ENCODE measurements around the gene FRRS1. TPM values are rescaled to one million over a fixed set of nuclear protein-coding genes. Genes with fewer than 3 reads are reported as not detected.

FRRS1 gene
- total RNA-seq, 1 donor from 2014 or later, result 1.2 TPM

DNA sequence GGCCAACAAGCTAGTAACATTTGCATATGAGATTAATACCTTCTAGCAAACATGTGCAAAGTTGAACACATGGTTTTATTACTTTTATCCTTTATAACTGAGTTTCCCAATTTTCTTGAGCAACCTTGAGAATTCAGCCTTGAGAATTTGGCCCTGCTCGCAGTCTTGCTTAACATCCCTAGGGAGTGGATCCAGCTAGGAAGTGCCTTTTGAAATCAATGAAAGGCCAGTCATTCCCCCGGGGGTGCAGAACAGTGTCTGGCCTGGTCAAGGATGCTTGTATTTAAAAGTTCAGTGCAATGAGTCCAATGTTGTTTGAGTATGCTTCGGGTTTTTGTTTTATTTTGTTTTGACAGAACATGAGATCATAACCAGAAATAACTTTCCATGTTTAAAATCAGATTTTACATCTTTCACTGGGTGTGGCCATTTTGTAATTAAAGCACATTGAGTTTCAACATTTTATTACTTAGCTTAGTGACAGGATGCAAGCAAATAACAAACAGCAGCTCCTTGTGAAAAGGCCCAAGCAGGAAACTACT lies 103.8 kb downstream of the FRRS1 start:
- no peak overlapping the region for H3K4me3 Mint-ChIP-seq (ENCODE audit: low read depth)

DNA sequence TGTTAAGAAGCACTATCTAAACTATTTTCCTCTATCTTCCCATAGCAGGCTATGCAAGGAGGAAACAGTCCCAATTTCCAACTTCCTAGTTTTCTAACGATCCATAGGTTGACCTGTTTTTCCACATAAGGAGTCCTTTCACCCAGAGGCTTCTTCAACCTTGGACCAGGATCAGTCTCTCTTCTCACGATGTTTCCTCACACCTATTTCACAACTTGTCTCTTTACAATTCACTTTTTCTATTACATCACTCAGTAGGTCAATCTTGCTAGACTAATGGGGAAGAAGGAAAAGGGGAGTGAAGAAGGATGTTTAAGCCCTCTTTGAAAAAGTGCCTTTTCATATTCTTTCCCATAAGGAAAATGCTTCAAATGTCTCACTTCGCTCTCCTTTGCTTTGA lies 104.7 kb downstream of the FRRS1 start:
- no peak overlapping the region for H3K4me3 Mint-ChIP-seq (ENCODE audit: low read depth)
- intact Hi-C loops (cut with micrococcal nuclease), result no loop called here
- H3K9me3 Mint-ChIP-seq, result no peaks in the 10 kb centered on the region
- H3K4me1 Mint-ChIP-seq (ENCODE audit: low read depth), result no peaks in the 10 kb centered on the region
- no peak overlapping the region for H3K27ac Mint-ChIP-seq
- peaks cover 15% of the 10 kb centered on the region for H3K27me3 Mint-ChIP-seq (ENCODE audit: low read depth)
- no peaks in the 10 kb centered on the region for H3K36me3 Mint-ChIP-seq (ENCODE audit: low read depth)
- DNase-seq (ENCODE audit: low spot score), result no peak

More for the DNA sequence above, 103.8 kb downstream of the FRRS1 start:
- no peaks in the 10 kb centered on the region for H3K4me1 Mint-ChIP-seq (ENCODE audit: low read depth)
- intact Hi-C loops (cut with micrococcal nuclease), result no loop called here
- peaks cover 17% of the 10 kb centered on the region for H3K27me3 Mint-ChIP-seq (ENCODE audit: low read depth)
- H3K36me3 Mint-ChIP-seq (ENCODE audit: low read depth), result no peaks in the 10 kb centered on the region
- H3K27ac Mint-ChIP-seq, result no peak overlapping the region
- no peaks in the 10 kb centered on the region for H3K9me3 Mint-ChIP-seq
- DNase-seq (ENCODE audit: low spot score), result no peak

DNA sequence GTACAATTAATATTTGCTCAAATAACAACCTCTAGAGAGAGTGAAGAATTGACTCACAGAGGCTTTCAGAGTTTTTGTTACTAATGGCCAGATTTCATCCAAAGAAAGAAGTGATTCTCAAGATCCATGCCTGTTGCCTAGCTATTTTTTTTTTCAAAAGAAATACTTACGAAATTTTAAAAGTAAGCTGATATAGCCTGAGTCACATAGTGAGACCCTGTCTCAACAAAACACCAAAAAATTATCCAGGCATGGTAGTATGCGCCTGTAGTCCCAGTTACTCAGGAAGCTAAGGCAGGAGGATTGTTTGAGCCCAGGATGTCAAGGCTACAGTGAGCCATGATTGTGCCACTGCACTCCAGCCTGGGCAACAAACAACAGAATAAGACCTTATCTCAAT lies 105.9 kb downstream of the FRRS1 start:
- H3K27ac Mint-ChIP-seq, result no peak overlapping the region
- DNase-seq (ENCODE audit: low spot score), result no peak
- no peaks in the 10 kb centered on the region for H3K36me3 Mint-ChIP-seq (ENCODE audit: low read depth)
- intact Hi-C loops (cut with micrococcal nuclease), result no loop called here
- H3K27me3 Mint-ChIP-seq (ENCODE audit: low read depth), result peaks cover 11% of the 10 kb centered on the region
- H3K4me3 Mint-ChIP-seq (ENCODE audit: low read depth), result no peak overlapping the region
- no peaks in the 10 kb centered on the region for H3K9me3 Mint-ChIP-seq
- no peaks in the 10 kb centered on the region for H3K4me1 Mint-ChIP-seq (ENCODE audit: low read depth)

DNA sequence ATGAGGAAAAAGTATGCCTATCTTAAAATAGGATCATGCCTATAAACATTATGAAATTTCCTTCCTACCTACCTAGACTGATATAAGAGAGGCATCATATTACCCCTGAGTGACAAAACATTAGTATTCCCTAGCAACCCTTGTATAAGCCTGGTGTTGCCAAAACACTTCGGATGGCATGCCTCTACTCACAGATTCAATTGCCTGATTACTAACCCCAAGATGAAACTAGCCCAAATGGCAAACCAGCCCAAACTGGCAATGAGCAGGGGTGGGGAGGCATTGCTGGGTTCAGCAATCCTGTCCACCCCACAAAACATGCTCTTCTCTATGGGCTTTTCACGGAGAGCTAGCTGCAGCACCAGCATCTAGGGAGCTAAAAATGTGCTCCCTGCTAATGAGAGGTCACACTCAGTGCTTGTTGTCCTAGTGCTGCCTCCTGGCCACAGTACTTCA lies 106.7 kb downstream of the FRRS1 start:
- no peak overlapping the region for H3K27ac Mint-ChIP-seq
- no peaks in the 10 kb centered on the region for H3K4me1 Mint-ChIP-seq (ENCODE audit: low read depth)
- no peaks in the 10 kb centered on the region for H3K36me3 Mint-ChIP-seq (ENCODE audit: low read depth)
- intact Hi-C loops (cut with micrococcal nuclease), result no loop called here
- H3K9me3 Mint-ChIP-seq, result no peaks in the 10 kb centered on the region
- DNase-seq (ENCODE audit: low spot score), result no peak
- H3K27me3 Mint-ChIP-seq (ENCODE audit: low read depth), result peaks cover 11% of the 10 kb centered on the region
- no peak overlapping the region for H3K4me3 Mint-ChIP-seq (ENCODE audit: low read depth)

Other genes starting within 250 kb of the FRRS1 start
- gene PALMD, start 120.5 kb downstream of the FRRS1 start, total RNA-seq, result not detected in 2 replicates
- gene AGL, start 83.7 kb upstream of the FRRS1 start, total RNA-seq, result 13.2 and 13.8 TPM in 2 replicates
- 15.0 and 15.9 TPM in 2 replicates for gene SLC35A3, start 203.4 kb upstream of the FRRS1 start, total RNA-seq

Data from activated T-helper 2 cell treated with anti-CD3 and anti-CD28 coated beads, Interferon-gamma antibody, Interleukin-2, Interleukin-4, amounts not matched to agents 10 μg/mL and 5 μg/mL and 100 μg/mL, durations not matched to agents 14 hours and 24 hours and 36 hours (primary cell).